Ovary (tissue), 3 donors: ENCODE measurements around the gene CFAP53.

Experiments
- POLR2A ChIP-seq: fragments of 450-650 bp; IDR thresholded peaks from one replicate; pipeline ENCODE4 v1.6.1; 2017; ENCODE audit warnings: antibody characterized with exemption, mild to moderate bottlenecking, moderate library complexity
- TF ChIP-seq, protein P1 (sequence below), 3 donors: fragments of 450-650 bp in 2 of 3; fragments of 200-600 bp in 1 of 3; IDR thresholded peaks; one replicate each; pipeline versions ENCODE4 v1.5.1 to v1.8.0; 2016 to 2022; ENCODE audit warnings: antibody characterized with exemption in 3 of 3, mild to moderate bottlenecking in 1 of 3
- donor health status: DM: no; HTN: no; CAD: no.

- TF ChIP-seq, protein P1, sequence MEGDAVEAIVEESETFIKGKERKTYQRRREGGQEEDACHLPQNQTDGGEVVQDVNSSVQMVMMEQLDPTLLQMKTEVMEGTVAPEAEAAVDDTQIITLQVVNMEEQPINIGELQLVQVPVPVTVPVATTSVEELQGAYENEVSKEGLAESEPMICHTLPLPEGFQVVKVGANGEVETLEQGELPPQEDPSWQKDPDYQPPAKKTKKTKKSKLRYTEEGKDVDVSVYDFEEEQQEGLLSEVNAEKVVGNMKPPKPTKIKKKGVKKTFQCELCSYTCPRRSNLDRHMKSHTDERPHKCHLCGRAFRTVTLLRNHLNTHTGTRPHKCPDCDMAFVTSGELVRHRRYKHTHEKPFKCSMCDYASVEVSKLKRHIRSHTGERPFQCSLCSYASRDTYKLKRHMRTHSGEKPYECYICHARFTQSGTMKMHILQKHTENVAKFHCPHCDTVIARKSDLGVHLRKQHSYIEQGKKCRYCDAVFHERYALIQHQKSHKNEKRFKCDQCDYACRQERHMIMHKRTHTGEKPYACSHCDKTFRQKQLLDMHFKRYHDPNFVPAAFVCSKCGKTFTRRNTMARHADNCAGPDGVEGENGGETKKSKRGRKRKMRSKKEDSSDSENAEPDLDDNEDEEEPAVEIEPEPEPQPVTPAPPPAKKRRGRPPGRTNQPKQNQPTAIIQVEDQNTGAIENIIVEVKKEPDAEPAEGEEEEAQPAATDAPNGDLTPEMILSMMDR (IDR thresholded peaks at IDR 0.05) = no peak
- TF ChIP-seq POLR2A = no peak
Measured at GRCh38 chr18:50182511-50182910, 83.8 kb downstream of the CFAP53 start.
